Measurements from ENCODE around the gene PHTF2.
"Not testable (repeated sequence)": the region's sequence is repeated elsewhere in the genome, so short reads cannot be mapped to it uniquely, and the experiment has no call there.

Gene PHTF2

DNA sequence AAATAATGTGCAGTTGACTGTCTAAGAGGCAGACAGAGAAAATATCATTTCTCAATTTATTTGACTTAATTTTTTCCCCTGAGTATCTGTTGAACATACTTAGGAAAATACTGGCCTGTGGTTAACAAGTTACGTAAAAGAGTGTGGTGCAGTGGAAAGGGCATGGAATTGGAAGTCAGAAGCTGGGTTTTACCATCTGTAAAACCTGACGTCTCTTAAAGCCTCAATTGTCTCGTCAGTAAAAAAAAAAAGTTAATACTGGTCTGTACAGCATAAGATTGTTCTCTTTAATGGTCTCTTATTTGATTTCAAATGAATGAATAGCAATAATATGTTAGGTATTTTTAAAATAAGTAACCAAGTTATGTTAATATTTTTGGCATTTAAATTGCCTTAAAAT lies 67.8 kb downstream of the PHTF2 start:
- H3K4me3 ChIP-seq (ENCODE audit: low read depth, low read length) = no peak overlapping the region
- peak; percentile 4 for DNase-seq (ENCODE audit: low read depth)

DNA sequence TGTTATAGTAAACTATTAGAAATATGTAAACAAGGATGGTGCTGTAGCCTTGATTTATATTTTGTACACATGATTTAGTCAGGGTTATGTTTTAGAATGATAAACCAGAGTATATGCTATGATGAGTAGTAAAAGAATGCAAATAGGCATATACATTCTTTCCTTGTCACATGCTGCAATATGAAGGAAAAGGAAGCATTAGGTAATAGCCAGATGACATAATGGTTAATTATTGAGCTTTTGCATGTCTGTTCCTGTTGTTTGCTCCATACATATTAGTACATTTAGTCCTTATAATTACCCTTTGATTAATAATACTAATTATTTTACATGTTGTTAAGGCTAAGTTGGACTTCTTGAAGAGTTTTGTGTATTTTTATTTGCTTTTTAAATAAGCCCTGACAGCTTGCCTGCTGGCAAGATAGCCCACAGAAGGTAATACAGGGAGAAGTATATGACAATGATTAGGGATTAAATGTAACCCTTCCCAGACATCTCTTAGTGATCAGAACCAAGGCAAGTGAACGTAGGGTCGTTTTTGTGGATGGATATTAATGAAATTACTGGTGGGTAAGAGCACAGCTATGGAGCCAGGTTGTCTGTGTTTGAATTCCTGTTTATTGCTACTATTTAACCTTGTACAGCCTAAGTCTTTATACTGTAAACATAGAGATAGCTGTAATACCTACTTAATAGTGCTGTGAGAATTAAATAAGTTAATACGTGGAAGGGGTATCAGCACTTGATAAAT lies 68.4 kb downstream of the PHTF2 start:
- peak; percentile 25 for DNase-seq (ENCODE audit: low read depth)
- no peak overlapping the region for H3K4me3 ChIP-seq (ENCODE audit: low read depth, low read length)

DNA sequence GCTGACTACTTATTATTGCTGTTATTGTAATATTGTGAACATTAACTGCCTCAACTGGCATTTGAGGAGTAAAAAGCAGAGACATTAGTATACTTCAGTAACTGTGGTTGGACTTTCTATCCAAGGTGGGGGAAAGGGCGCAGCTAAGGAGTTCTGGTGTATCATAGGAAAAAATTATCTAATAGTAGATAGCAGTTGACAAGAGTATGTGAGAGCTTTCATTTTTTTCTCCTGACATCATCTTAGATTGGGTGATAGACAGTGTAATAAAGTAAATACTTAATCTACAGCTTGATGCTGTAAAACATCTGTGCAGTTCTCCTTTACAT lies 68.9 kb downstream of the PHTF2 start:
- DNase-seq (ENCODE audit: low read depth) = no peak
- H3K4me3 ChIP-seq (ENCODE audit: low read depth, low read length) = no peak overlapping the region

DNA sequence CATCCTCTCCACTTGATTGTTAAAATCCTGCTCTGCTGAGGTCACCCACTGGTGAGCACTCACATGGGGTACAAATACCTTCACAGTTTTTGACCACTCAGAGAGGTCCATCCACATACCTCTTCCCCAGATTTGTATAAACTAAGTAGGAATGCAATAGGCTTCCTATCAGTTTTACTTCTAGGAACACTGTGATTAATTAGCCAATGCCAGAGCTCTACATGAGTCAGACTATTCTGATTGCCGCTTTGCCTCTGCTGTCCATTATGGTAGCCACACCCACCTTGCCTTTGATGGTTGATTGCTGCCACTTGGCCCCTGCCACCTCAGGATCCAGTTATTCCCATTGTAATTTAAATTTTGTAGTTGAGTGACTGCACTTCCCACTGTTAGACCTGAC lies 73.7 kb downstream of the PHTF2 start:
- not testable (repeated sequence) for DNase-seq (ENCODE audit: low read depth); H3K4me3 ChIP-seq (ENCODE audit: low read depth, low read length)

DNA sequence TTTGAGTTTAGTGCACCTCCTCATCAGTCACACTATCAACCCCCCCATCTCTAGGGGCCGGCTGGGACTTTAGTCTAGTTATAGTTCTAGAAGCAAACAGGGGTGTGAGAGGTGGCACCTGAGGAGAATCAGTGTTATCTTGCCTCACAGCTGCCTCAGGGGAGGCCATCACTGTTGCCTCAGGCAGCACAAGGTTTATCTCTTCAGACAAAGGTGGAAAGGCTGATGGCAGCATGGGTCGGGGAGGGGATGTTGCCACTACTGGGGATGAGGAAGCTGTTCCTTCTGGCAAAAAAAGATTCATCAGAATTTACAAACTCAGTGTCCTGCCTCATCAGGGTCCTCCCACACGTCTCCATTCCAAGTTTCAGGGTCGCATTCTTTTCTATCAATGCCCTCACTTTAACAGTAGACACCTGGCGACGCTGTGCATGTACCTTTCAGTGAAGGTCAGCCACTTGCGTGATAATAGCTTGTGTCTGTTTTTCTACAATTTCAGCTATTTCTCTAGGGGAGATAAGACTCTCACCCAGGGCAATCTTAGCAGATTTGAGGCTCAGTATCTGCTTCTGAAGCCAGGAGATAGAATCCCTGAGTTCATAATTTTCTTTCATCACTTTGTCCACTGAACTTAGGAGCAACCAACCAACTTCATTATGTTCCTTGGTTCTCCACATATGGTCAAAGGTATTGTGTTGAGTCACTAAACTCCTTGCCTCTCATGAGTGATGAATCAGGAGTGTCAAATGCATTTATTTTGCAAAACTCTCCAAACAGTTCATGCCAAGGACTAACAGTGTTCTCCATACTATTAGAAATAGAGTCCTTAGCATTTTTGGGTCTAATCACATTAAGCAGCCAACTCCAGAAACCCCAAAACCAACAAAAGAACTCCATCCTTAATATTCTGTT lies 75.1 kb downstream of the PHTF2 start:
- peak; percentile 23 for DNase-seq (ENCODE audit: low read depth)
- H3K4me3 ChIP-seq (ENCODE audit: low read depth, low read length) = not testable (repeated sequence)

DNA sequence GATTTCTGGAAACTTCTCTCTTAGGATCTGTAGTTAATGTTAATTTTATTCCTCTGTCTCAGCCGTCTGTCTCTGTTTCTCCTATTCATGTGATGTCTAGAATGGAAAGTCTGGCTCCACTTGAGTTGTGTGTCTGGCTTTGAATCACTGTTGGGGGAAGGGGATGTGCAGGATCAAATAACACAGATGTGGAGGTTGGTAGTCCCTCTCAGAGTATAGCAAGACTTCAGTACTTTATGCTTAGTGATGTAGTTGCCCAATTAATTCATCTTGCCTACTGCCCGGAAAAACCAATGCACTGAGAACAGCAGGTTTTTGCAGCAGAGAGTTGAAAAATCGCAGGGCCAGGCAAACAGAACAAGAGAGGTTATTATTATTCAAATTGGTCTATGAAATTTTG lies 79.2 kb downstream of the PHTF2 start:
- DNase-seq (ENCODE audit: low read depth) = peak; percentile 29
- no peak overlapping the region for H3K4me3 ChIP-seq (ENCODE audit: low read depth, low read length)

DNA sequence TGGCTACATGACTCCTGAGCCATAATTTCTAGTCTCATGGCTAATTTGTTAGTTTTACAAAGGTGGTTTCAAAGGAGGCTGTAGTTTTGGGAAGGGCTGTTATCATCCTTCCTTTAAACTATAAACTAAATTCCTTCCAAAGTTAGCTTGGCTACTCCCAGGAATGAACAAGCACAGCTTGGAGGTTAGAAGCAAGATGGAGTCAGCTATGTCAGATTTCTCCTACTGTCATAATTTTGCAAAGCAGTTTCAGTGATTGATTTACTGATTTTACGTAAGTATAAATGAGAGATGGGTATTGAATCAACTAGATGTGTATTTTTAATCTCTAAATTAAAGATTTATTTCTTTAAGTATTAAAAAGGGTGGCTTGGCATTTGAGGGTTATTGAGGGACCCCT lies 79.9 kb downstream of the PHTF2 start:
- no peak for DNase-seq (ENCODE audit: low read depth)
- H3K4me3 ChIP-seq (ENCODE audit: low read depth, low read length) = no peak overlapping the region

DNA sequence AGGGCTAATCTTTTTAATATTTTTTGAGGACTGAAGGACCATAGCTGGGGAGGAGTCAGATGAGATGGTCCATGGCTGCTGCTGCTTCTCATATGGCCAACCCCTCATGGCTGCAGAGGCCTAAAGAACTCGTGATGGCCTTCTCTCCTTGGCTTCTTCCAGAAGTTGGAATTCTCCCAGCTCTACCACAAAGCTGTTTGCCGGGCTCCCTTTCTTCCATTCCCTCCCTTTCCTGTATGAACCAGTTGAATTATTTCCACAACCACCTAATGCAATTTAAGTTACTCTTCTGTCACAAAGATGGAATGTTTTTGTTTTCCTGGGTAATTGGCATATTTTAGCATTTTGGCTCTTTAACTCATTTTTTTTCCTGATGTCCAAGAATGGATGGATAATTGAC lies 80.7 kb downstream of the PHTF2 start:
- DNase-seq (ENCODE audit: low read depth) = no peak
- no peak overlapping the region for H3K4me3 ChIP-seq (ENCODE audit: low read depth, low read length)

DNA sequence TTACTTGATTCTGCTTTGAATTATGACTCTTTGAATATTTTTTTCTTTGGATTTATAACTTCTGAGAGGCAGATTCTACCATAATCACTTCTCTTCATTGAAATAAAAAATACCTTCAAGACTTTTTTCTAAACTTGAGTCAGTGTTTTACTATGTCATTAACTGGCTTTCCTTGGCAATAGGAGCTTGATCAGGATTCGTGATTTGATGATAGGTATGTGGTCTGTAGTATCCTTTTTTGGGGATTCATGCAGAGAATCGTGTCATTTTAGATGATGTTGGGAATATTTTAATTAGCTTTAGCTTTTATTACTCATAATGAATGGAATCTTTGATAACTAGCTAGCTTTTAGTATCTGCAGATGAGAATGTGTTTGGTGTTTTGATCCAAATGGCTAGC lies 83.3 kb downstream of the PHTF2 start:
- DNase-seq (ENCODE audit: low read depth) = no peak

DNA sequence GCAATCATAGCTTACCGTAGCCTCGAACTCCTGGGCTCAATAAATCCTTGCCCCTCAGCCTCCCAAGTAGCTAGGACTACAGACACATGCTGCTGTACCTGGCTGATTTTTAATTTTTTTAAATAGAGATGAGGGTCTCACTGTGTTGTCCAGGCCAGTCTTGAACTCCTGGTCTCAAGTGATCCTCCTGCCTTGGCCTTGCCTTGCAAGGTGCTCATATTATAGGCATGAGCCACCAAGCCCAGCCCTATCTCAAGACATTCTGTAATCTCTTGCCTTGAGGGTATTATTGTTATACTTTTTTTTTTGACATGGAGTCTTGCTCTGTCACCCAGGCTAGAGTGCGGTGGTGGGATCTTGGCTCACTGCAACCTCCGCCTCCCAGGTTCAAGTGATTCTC lies 86.6 kb downstream of the PHTF2 start:
- no peak for DNase-seq (ENCODE audit: low read depth)
- H3K4me3 ChIP-seq (ENCODE audit: low read depth, low read length) = no peak overlapping the region

More for the DNA sequence above, 83.3 kb downstream of the PHTF2 start:
- H3K4me3 ChIP-seq (ENCODE audit: low read depth, low read length) = no peak overlapping the region

DNA sequence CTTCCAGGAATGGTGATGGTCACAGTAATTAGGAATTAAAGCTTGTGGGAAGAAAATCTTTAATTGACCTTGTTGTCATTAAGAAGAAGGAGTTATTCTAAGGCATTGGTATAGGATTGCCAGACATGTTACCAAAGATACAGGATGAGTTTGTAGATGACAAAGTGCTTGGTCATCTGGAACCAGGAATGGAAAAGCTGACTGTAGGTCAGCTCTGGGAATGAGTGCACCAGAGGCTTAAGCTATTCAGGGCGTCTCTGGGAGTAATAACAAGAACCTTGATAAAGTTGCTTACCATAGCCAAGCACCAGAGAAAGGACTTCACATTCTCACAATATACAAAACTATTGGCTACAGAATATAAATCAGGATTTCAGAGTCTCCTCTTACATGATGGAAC lies 89.0 kb downstream of the PHTF2 start:
- DNase-seq (ENCODE audit: low read depth) = peak; percentile 27
- no peak overlapping the region for H3K4me3 ChIP-seq (ENCODE audit: low read depth, low read length)

DNA sequence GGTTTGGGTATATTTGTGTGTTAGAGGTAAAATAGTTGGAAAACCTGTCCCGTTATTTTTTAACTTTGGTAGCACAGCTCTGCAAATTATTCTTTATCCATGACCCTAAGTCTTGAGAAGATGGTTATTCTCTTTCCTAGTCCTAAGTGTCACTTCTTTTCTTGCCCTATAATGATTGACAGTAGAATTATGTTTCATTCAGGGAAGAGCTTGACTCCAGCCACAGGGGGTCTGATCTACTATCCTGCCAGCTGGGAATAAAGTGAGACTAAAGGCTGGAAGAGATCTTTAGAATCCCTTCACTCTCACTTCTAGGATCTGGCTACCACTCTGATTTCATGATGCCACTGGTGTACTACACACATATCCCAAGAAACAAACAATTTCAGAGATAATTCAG lies 90.4 kb downstream of the PHTF2 start:
- no peak for DNase-seq (ENCODE audit: low read depth)
- H3K4me3 ChIP-seq (ENCODE audit: low read depth, low read length) = no peak overlapping the region

DNA sequence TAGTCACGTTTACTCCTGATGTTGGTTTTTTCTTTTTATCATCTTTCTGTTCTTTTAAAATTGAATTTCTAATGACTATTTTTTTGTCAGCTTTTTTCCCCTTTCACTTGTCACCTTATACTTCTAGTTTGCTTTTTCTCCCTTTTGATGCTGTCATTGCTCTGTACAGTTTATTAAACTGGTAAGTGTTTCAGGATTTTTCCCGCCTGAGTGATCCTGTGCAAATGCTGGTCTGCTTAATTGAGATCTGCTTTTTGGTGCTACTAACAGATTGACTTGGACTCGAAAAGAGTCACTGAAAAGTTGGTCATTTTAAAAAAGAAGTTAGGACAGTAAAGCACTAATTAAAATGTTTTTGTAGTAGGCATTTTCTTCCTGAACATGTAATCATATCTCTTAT lies 95.2 kb downstream of the PHTF2 start:
- no peak overlapping the region for H3K4me3 ChIP-seq (ENCODE audit: low read depth, low read length)
- DNase-seq (ENCODE audit: low read depth) = no peak

DNA sequence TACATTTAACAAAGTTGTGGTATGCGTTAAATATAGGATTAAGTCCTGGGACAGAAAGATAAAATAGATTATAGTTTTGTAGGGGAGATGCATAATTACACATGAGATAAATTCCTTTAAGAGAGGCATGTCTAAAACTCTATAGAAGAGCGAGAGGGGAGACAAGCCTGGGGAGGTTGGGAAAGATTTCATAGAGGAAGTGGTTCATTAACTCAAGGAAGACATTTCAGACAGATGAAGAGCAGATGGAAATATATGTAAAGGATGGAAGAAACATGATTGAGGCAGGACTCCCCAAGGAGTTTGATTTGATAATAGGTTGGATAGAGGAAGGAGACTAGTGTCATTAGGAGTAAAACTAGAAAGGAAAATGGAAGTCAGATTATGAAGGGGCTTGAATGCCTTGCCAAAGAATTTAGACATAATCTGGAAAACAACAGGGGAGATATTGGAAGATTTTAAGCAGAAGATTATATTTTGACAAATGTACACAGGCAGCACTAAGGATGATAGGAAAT lies 96.1 kb downstream of the PHTF2 start:
- no peak for DNase-seq (ENCODE audit: low read depth)
- no peak overlapping the region for H3K4me3 ChIP-seq (ENCODE audit: low read depth, low read length)

DNA sequence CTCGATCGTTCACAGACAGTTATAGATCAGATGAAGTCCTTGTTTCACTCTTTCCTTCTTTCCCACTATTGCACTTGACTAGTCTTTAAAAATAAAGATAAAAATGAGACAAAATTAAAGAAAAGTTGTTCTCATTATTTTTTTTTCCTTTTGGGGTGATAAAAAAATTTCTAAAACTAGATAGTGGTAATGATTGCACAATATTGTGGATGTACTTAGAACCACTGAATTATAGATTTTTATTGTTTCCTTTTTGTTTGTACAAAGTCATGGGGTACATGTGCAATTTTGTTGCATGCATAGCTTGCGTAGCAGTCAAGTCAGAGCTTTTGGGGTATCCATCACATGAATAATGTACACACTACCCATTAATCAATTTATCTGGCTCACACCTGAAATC lies 97.3 kb downstream of the PHTF2 start:
- no peak overlapping the region for H3K4me3 ChIP-seq (ENCODE audit: low read depth, low read length)
- no peak for DNase-seq (ENCODE audit: low read depth)

DNA sequence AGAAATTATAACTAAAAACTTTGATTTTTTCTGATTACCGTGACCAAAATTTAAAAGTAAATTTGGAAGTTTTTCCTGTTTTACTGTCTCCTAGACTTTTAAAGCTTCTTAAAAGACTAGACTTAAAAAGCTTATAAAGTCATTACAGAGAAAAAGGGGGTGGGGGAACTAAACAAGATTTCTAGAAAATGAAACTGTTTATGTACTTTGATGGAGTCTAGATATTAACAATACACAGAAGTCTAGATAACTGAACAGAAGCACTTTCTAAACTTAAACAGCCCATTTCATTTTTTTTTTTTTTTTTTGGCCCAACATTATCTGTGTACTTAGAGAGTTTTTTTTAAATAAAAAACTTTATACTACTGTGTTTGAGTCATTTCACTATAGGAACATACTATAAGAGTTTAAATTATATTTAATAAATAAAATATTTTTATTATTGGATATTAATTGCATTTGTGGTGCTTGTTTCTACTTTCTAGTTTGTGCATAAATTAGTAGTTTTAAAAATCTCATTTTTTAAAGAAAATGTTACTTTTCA lies 98.5 kb downstream of the PHTF2 start:
- DNase-seq (ENCODE audit: low read depth) = no peak
- H3K4me3 ChIP-seq (ENCODE audit: low read depth, low read length) = no peak overlapping the region

DNA sequence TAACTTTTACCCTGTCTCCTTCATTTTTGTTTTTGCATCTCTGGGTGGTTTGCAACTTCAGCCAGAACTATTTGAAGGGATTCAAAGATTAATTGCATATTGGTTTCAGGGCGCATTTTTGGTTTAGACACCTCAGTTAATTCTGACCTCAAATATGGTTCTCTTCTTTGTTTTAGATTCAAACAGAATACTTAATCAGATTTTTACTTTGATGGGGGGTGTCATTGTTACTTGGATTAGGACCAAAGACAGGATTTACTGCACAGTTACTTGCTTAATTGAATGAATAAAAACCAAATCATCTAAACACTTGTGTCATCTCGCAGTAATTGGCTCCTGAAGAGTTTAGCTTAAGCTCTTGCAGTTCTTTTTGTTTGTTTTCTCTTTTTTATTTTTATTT lies 100.9 kb downstream of the PHTF2 start:
- no peak overlapping the region for H3K4me3 ChIP-seq (ENCODE audit: low read depth, low read length)
- no peak for DNase-seq (ENCODE audit: low read depth)

DNA sequence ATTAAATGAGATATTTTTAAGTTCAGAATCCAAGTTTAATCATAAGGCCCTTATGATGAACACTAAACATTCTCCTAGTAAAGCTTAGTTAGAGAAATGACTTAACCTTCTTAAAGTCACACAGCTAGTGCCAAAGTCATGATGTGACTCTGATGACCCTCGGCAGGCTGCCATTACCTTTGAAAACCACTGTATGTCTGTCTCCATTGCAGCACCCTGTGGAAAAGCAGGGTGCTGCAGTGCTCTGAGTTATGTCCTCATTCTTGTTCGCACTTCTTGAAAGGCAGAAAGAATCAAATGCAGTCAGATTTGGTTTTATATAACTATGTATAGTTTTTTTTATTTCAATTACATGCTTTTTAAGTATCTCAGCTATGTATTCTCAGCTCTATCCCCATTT lies 105.0 kb downstream of the PHTF2 start:
- H3K4me3 ChIP-seq (ENCODE audit: low read depth, low read length) = no peak overlapping the region
- no peak for DNase-seq (ENCODE audit: low read depth)

DNA sequence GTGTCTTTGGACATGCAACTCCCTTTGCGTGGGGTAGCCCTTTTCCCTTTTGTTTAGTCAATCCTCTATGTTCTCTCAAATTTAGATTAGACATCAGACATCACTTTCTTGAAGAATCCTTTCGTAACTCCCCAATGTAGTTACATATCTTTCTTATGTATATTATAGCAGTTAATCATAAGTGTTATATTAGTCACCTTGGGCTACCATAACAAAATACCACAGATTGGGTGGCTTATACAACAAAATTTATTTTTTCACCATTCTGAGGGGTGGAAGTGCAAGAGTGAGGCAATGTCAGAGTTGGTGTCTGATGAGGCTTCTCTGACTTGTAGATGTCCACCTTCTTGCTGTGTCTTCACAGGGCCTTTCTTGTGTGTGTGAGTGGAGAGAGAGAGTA lies 105.7 kb downstream of the PHTF2 start:
- H3K4me3 ChIP-seq (ENCODE audit: low read depth, low read length) = no peak overlapping the region
- no peak for DNase-seq (ENCODE audit: low read depth)

DNA sequence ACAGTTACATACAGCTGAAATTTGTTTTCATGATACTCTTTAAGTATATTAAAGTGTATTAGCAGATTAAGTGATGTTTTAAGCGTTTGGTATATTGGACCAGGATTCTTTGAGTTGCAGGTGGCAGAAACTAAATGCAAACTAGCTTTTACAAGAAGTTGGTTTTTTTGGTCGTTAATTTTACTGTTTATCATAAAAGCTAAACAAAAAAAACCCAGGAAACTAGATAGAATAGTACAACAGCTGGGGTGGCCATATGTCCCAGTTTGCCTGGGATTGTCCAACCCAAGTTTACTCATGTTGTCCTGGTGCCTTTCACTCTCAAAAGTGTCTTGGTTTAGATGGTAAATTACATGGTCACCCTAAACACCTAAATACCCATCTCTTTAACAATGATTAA lies 108.7 kb downstream of the PHTF2 start:
- no peak overlapping the region for H3K4me3 ChIP-seq (ENCODE audit: low read depth, low read length)
- DNase-seq (ENCODE audit: low read depth) = no peak

DNA sequence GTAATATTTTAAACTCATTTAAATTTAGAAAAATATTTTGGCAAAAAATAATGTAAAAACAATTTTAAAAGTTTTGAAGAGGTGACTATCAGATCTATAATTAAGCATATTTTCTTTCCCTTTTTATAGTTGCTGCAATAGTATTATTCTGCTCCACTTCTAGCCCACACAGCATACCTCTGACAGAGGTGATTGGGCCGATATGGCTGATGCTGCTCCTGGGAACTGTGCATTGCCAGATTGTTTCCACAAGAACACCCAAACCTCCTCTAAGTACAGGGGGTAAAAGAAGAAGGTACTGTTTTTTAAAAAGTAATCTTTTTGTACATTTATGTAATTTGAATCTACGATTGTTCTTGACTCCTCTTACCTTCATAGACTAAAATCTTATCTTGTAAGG lies 110.1 kb downstream of the PHTF2 start:
- no peak for DNase-seq (ENCODE audit: low read depth)
- H3K4me3 ChIP-seq (ENCODE audit: low read depth, low read length) = no peak overlapping the region
